ENCODE measurements around the gene LINGO1. TPM values are rescaled to one million over a fixed set of nuclear protein-coding genes. Genes with fewer than 3 reads are reported as not detected.

LINGO1 gene
- total RNA-seq, 2 experiments from 2014 or later: not detected

- ChIA-PET POLR2A (no interaction called here), CTCF (no interaction called here)
These were observed 53.9 kb downstream of the LINGO1 start for GRCh38 chr15:77578641-77579372.

GRCh38 chr15:77577366-77577950 lies 55.3 kb downstream of the LINGO1 start:
- POLR2A ChIA-PET: no interaction called here
- CTCF ChIA-PET: no interaction called here

GRCh38 chr15:77576538-77576937 lies 56.2 kb downstream of the LINGO1 start:
- POLR2A ChIA-PET: no interaction called here
- CTCF ChIA-PET: no interaction called here

- POLR2A ChIA-PET: no interaction called here
- CTCF ChIA-PET: no interaction called here
These were observed 57.3 kb downstream of the LINGO1 start for GRCh38 chr15:77575203-77575934.

GRCh38 chr15:77574521-77575202 lies 58.0 kb downstream of the LINGO1 start:
- ChIA-PET CTCF (interaction anchor here (1.6 kb wide), 1 partner anchor 32 kb away, joined by 4 read pairs; no protein-coding TSS in a partner anchor), POLR2A (no interaction called here)

GRCh38 chr15:77573802-77574201 lies 58.9 kb downstream of the LINGO1 start:
- CTCF ChIA-PET: interaction anchor here (1.6 kb wide), 1 partner anchor 31 kb away, joined by 4 read pairs; no protein-coding TSS in a partner anchor
- POLR2A ChIA-PET: no interaction called here

GRCh38 chr15:77572186-77572585 lies 60.5 kb downstream of the LINGO1 start:
- ChIA-PET POLR2A (no interaction called here), CTCF (no interaction called here)

- POLR2A ChIA-PET: no interaction called here
- CTCF ChIA-PET: no interaction called here
These were observed 61.0 kb downstream of the LINGO1 start for GRCh38 chr15:77571741-77572140.

GRCh38 chr15:77571181-77571580 lies 61.5 kb downstream of the LINGO1 start:
- POLR2A ChIA-PET: no interaction called here
- CTCF ChIA-PET: interaction anchor here (0.7 kb wide), 2 partner anchors 422 to 573 kb away, joined by 5 read pairs; no protein-coding TSS in a partner anchor

- ChIA-PET CTCF (no interaction called here), POLR2A (no interaction called here)
These were observed 63.0 kb downstream of the LINGO1 start for GRCh38 chr15:77569729-77570125.

GRCh38 chr15:77568973-77569728 lies 63.6 kb downstream of the LINGO1 start:
- POLR2A ChIA-PET: no interaction called here
- CTCF ChIA-PET: no interaction called here

GRCh38 chr15:77568014-77568972 lies 64.4 kb downstream of the LINGO1 start:
- POLR2A ChIA-PET: no interaction called here
- CTCF ChIA-PET: no interaction called here

GRCh38 chr15:77567202-77567601 lies 65.5 kb downstream of the LINGO1 start:
- ChIA-PET POLR2A (no interaction called here), CTCF (interaction anchor here (1.1 kb wide), 1 partner anchor 282 kb away, joined by 3 read pairs; no protein-coding TSS in a partner anchor)

- POLR2A ChIA-PET: no interaction called here
These were observed 66.6 kb downstream of the LINGO1 start for GRCh38 chr15:77566092-77566491.

GRCh38 chr15:77565378-77565915 lies 67.3 kb downstream of the LINGO1 start:
- ChIA-PET CTCF (no interaction called here), POLR2A (no interaction called here)

More at GRCh38 chr15:77566092-77566491, 66.6 kb downstream of the LINGO1 start:
- CTCF ChIA-PET: interaction anchor here (1.1 kb wide), 1 partner anchor 281 kb away, joined by 3 read pairs; no protein-coding TSS in a partner anchor

GRCh38 chr15:77564938-77565337 lies 67.8 kb downstream of the LINGO1 start:
- CTCF ChIA-PET: no interaction called here
- POLR2A ChIA-PET: no interaction called here

- POLR2A ChIA-PET: no interaction called here
- CTCF ChIA-PET: no interaction called here
These were observed 68.4 kb downstream of the LINGO1 start for GRCh38 chr15:77564341-77564740.

GRCh38 chr15:77563623-77564156 lies 69.0 kb downstream of the LINGO1 start:
- ChIA-PET CTCF (no interaction called here), POLR2A (no interaction called here)

Measured in activated CD8-positive, alpha-beta memory T cell treated with anti-CD3 and anti-CD28 coated beads for 36 hours (primary cell).